ENCODE measurements around the gene DEFB114.
"Not testable (repeated sequence)": the region's sequence is repeated elsewhere in the genome, so short reads cannot be mapped to it uniquely, and the experiment has no call there.

Gene DEFB114, protein sequence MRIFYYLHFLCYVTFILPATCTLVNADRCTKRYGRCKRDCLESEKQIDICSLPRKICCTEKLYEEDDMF

GRCh38 chr6:49964064-49964463, at the start of gene DEFB114:
TSS of gene DEFB114 (minus strand) at chr6:49964164. CDS start at chr6:49964105, 59 bp downstream.
- no peak for DNase-seq

GRCh38 chr6:50007819-50008218, 43.9 kb upstream of the DEFB114 start:
- DNase-seq: no peak

- no peak for DNase-seq
These were observed 39.2 kb upstream of the DEFB114 start for GRCh38 chr6:50003139-50003538.

- no peak for DNase-seq
These were observed 31.3 kb upstream of the DEFB114 start for GRCh38 chr6:49995278-49995677.

- DNase-seq: no peak
These were observed 24.9 kb upstream of the DEFB114 start for GRCh38 chr6:49988900-49989299.

DNA sequence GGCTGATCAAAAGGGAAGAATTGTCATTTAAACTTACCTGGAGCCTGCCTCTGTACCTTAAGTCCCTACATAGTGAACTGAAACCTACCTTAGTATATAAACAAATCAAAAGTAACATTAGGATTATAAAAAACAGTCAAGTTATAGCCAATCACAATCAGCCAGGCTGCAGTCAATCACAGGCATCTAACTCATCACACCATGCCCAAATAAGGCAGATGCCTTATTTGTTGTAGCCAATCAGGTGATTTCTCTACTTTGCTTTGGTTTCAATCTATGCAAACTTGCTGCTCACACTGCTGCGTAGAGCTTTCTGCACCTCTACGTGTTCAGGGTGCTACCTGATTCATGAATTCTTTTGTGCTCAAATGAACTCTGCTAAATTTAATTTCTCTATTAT, 23.8 kb upstream of the DEFB114 start:
- no peak for DNase-seq

- no peak for DNase-seq
These were observed 22.6 kb upstream of the DEFB114 start for GRCh38 chr6:49986551-49986950.

DNA sequence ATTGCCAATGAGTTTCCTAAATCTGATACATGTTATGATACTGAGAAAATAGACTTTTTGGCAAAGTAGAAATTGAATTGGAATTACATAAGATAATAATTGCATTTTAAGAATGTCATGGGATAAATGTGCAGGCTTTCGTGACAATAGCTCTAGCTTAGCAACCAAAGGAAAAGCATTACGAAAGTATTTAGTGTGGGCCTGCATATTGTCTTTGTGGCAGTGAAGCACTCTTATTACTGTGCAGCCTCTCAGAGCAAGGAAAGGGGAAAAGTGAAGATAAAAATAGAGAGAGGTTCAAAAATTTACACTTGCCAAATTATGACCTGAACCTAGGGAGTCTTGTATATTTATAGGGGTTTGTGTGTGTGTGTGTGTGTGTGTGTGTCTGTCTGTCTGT, 18.1 kb upstream of the DEFB114 start:
- no peak for DNase-seq

- no peak for DNase-seq
These were observed 16.9 kb upstream of the DEFB114 start for GRCh38 chr6:49980898-49981297.

GRCh38 chr6:49979584-49979983, 15.6 kb upstream of the DEFB114 start:
- DNase-seq: no peak

GRCh38 chr6:49978332-49979226, 14.6 kb upstream of the DEFB114 start:
- no peak for DNase-seq

DNA sequence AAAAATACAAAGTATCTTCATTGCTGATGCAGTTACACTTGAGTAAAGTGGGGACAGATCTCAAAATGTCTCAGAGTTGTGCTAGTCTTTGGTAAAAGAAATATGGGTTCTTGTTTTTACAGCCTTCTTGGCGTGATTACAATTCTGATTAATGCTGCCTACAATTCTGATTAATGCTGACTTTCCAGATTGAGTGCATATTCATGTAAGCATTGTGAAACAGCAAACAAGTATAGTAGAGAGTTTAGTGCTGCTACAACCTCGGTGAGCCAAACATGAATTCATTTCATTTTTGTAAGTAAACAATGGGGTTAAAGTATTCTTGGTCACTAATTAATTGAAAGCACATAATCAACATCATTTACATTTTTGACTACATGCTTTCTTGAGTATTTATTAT, 5.6 kb upstream of the DEFB114 start, which contains the start of gene DEFB113:
DEFB113 (minus strand) TSS at position 21 of the 400 bp plus-strand sequence; CDS start at position 21, 0 bp downstream.
- no peak for DNase-seq

GRCh38 chr6:49966823-49967222, 2.9 kb upstream of the DEFB114 start:
- no peak for DNase-seq

DNA sequence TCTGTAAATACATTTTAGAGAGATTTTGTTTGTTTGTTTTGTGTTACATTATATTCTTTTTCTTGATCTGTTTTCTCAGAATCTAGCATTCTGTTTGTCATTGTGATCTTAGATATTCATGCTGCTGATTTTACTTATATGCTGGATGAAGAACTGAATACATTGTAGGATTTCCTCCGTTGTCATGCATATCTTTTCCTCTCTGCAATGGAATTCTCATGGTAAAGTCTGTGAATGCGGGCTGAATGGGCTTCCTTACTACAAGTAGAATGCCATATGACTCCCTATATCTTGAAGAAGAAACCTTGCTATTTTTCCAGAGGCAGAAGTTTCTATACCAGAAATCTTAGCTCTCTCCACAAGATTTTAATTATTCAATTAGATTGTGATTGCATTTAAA, 2.4 kb upstream of the DEFB114 start:
- DNase-seq: no peak

- DNase-seq: no peak
These were observed 5.8 kb downstream of the DEFB114 start for GRCh38 chr6:49958180-49958579.

DNA sequence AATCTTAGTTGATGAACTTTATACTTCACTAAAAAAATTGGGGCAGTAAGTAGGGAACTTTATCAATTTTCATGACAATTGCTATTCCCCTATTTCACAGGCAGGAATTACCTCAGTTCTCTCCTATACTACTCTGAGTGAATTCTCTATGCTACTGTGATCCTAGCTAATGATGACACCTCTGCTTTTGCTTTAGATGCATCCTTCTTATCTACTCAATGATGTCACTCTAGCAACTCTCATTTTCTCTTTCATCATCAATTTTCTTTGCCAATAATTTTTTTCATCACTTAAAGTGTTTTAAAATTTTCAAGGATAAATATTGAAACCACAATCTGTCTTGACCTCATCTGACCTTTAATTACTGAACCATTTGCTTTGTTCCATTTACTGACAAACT, 8.1 kb downstream of the DEFB114 start:
- DNase-seq: no peak

DNA sequence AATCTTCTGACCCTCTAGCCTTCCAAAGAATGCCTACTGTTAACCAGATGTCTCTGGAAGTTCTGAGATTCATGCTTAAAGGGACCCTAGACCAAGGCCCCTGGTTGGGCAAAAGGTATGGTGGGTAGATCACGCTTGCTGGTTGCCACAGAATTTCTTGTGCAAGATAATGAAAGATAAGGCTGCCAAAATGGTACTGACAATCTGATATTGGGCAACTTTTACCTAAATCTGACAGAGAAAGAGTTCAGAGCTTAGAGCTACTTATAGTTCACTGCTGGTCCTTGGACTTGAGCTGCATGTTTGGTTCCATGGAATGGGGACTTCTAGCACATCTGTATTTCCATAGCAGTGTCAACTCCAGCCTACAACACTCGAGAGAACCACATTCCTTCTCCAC, 12.0 kb downstream of the DEFB114 start:
- DNase-seq: no peak

- DNase-seq: no peak
These were observed 13.6 kb downstream of the DEFB114 start for GRCh38 chr6:49950415-49950751.

GRCh38 chr6:49949062-49949461, 14.9 kb downstream of the DEFB114 start:
- no peak for DNase-seq

GRCh38 chr6:49946835-49947234, 17.1 kb downstream of the DEFB114 start:
- DNase-seq: no peak

GRCh38 chr6:49944068-49944467, 19.9 kb downstream of the DEFB114 start:
- DNase-seq: not testable (repeated sequence)

DNA sequence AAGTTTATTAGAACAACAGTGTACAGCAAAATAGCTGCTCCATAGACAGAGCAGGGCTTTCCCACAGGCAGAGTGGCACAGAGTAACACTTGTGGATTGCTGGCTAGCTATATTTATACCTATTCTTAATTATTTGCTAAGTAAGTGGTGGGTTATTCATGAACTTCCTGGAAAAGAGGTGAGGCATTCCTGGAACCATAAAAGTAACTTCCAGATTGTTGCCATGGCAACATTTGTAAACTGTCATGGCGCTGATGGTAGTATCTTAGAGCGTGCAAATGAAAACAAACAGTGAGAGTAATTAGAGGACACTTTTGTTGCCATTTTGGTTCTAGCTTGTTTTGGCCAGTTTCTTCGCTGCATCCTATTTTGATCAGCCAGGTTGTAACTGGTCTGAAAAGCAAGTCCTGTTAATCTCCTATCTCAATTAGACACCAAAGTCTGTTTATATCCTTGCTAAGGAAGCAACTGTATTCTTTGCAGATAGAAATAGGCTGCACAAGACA, 23.9 kb downstream of the DEFB114 start:
- no peak for DNase-seq

DNA sequence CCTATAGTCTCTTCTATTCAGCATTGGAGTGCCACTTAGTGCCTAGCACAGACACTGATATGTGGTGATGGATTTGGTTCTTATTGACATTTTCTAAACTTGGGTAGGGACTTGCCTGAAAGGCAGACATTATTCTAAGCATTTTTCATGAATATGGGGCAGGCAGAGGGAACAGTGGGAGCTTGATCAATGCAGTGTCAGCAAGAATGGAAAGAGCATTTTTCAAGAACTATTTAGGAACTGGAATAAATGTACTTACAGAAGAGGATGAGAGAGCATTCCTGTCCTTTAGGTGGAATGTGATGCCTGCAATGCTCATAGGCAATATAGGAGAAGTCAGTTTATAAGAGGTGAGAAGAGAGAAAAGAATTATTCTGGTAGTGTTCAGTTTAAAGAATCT, 26.2 kb downstream of the DEFB114 start:
- DNase-seq: no peak

DNA sequence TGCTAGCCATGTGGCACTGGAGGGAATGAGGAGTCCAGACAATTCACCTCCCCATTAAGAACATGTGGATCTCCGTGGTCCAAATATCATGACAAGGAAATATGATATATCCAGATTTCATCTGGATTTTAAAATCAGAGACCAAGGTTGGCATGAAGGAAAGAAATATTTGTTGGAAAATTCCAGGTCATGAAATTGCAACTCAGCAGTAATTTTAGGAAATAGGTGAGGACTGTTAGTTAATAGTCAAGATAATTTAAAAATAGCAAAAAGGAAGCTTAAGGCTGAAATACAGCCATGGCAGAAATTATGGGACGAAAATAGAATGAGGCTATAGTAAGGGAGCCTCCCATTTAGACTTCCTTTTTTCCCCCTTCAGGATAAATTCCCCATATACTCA, 26.9 kb downstream of the DEFB114 start:
- no peak for DNase-seq

GRCh38 chr6:49935387-49935786, 28.6 kb downstream of the DEFB114 start:
- no peak for DNase-seq

All from cortex of kidney (tissue), 1 donor.